Omental fat pad (tissue), 4 donors: ENCODE results near the gene CGN. TPM values are rescaled to one million over a fixed set of nuclear protein-coding genes. Genes with fewer than 3 reads are reported as not detected.

ENCODE experiments used
- ATAC-seq: fragments of 150-250 bp; one replicate; pipeline ENCODE4 v1.9.1; 2016; ENCODE audit warnings: mild to moderate bottlenecking, moderate library complexity; ENCODE audit not compliant: low FRiP score
- DNase-seq: peaks from one replicate; pipeline ENCODE4 v3.0.0-alpha.2; 2019; ENCODE audit warnings: low spot score
- CTCF ChIP-seq, 3 donors: fragments of 450-650 bp; IDR thresholded peaks; one replicate each; pipeline ENCODE4 v1.5.1; 2016 to 2017; ENCODE audit warnings: antibody characterized with exemption in 3 of 3, mild to moderate bottlenecking in 3 of 3, moderate library complexity in 2 of 3
- total RNA-seq, 4 donors: library from RNA; depleted of rRNA; stranded (reverse); fragments of >200 nt; gene quantifications; one replicate each; pipeline ENCODE4 v1.1.0, GENCODE V29; 2016

The CGN gene
- total RNA-seq, 4 donors from 2014 or later, result 0.32 to 44.6 (median 8.0) TPM

GRCh38 chr1:151529781-151530180 is 18.6 kb downstream of the CGN start:
- TF ChIP-seq CTCF (IDR thresholded peaks at IDR 0.05), result no peak
- ATAC-seq (no peak), DNase-seq (no peak)

- DNase-seq (no peak), ATAC-seq (no peak)
- TF ChIP-seq CTCF (IDR thresholded peaks at IDR 0.05), result no peak
These were observed 19.3 kb downstream of the CGN start for GRCh38 chr1:151530461-151530860.

GRCh38 chr1:151533870-151534269 is 22.7 kb downstream of the CGN start:
- DNase-seq (no peak), ATAC-seq (no peak)
- TF ChIP-seq CTCF (IDR thresholded peaks at IDR 0.05), result no peak

GRCh38 chr1:151534662-151535278 is 23.6 kb downstream of the CGN start:
- DNase-seq (peak; percentile 87), ATAC-seq (no peak)
- TF ChIP-seq CTCF (IDR thresholded peaks at IDR 0.05), result peak in 1 of 3 donors; percentile 33

- DNase-seq (no peak), ATAC-seq (no peak)
- TF ChIP-seq CTCF (IDR thresholded peaks at IDR 0.05), result no peak
These were observed 24.4 kb downstream of the CGN start for GRCh38 chr1:151535326-151536271.

- ATAC-seq, result no peak
- TF ChIP-seq CTCF (IDR thresholded peaks at IDR 0.05), result no peak
- no peak for DNase-seq
These were observed 25.3 kb downstream of the CGN start for GRCh38 chr1:151536499-151536898.
